ENCODE measurements around the gene HIP1R.
"Not testable (repeated sequence)": the region's sequence is repeated elsewhere in the genome, so short reads cannot be mapped to it uniquely, and the experiment has no call there.

HIP1R gene

GRCh38 chr12:122905258-122905657 lies 70.0 kb downstream of the HIP1R start:
- not testable (repeated sequence) for ATAC-seq (ENCODE audit: low read depth); H3K4me1 Mint-ChIP-seq; H3K36me3 Mint-ChIP-seq; H3K27ac Mint-ChIP-seq; H3K27me3 Mint-ChIP-seq; H3K9me3 Mint-ChIP-seq; DNase-seq (ENCODE audit: low spot score in 2 of 2); H3K4me3 Mint-ChIP-seq

- DNase-seq (ENCODE audit: low spot score in 2 of 2) (no peak), ATAC-seq (ENCODE audit: low read depth) (no peak)
- no peaks in the 10 kb centered on the region for H3K27me3 Mint-ChIP-seq
- peaks cover 3% of the 10 kb centered on the region for H3K4me1 Mint-ChIP-seq
- no peaks in the 10 kb centered on the region for H3K9me3 Mint-ChIP-seq
- H3K4me3 Mint-ChIP-seq, result no peak overlapping the region
- H3K27ac Mint-ChIP-seq, result no peak overlapping the region
- H3K36me3 Mint-ChIP-seq, result no peaks in the 10 kb centered on the region
These were observed 73.7 kb downstream of the HIP1R start for GRCh38 chr12:122908915-122909314.

GRCh38 chr12:122909442-122910288 lies 74.4 kb downstream of the HIP1R start:
- Mint-ChIP-seq H3K27ac (no peak overlapping the region), H3K4me3 (no peak overlapping the region), H3K9me3 (no peaks in the 10 kb centered on the region), H3K27me3 (peaks cover 1% of the 10 kb centered on the region), H3K36me3 (no peaks in the 10 kb centered on the region), H3K4me1 (peaks cover 3% of the 10 kb centered on the region)
- DNase-seq (ENCODE audit: low spot score in 2 of 2) (no peak), ATAC-seq (ENCODE audit: low read depth) (no peak)
